SK-N-SH treated with all-trans-retinoic acid at 6 μM for 48 hours (cell line): ENCODE measurements around the gene TRNP1.
"Not testable (repeated sequence)": the region's sequence is repeated elsewhere in the genome, so short reads cannot be mapped to it uniquely, and the experiment has no call there.

Experiments used
- ARNTL ChIP-seq: fragments of 450-650 bp; formaldehyde crosslinking; IDR thresholded peaks from 2 replicates; pipeline ENCODE4 v1.5.0; 2020; ENCODE audit warnings: low read depth, mild to moderate bottlenecking, moderate library complexity, borderline replicate concordance
- CSDC2 ChIP-seq: fragments of 250-450 bp; sonication (Bioruptor Pico); IDR thresholded peaks from 2 replicates; pipeline ENCODE4 v1.5.0; 2020; ENCODE audit warnings: mild to moderate bottlenecking, moderate library complexity
- ESRRG ChIP-seq: fragments of 250-450 bp; sonication (Bioruptor Pico); IDR thresholded peaks from 2 replicates; pipeline ENCODE4 v1.6.1; 2021; ENCODE audit warnings: mild to moderate bottlenecking
- PATZ1 ChIP-seq: fragments of 250-450 bp; sonication (Bioruptor Pico); IDR thresholded peaks from 2 replicates; pipeline ENCODE4 v1.8.0; 2020; ENCODE audit warnings: mild to moderate bottlenecking, moderate library complexity, borderline replicate concordance
- POU6F1 ChIP-seq: fragments of 250-450 bp; sonication (Bioruptor Pico); IDR thresholded peaks from 2 replicates; pipeline ENCODE4 v1.8.0; 2021; ENCODE audit warnings: low read depth, mild to moderate bottlenecking, moderate library complexity, borderline replicate concordance
- PPARA ChIP-seq: fragments of 250-450 bp; sonication (Bioruptor Pico); IDR thresholded peaks from 2 replicates; pipeline ENCODE4 v1.5.0; 2020; ENCODE audit warnings: mild to moderate bottlenecking, borderline replicate concordance
- RARB ChIP-seq: fragments of 250-450 bp; sonication (Bioruptor Pico); IDR thresholded peaks from 2 replicates; pipeline ENCODE4 v1.8.0; 2021; ENCODE audit warnings: mild to moderate bottlenecking, moderate library complexity
- TCF4 ChIP-seq: fragments of 250-450 bp; sonication (Bioruptor Pico); IDR thresholded peaks from 2 replicates; pipeline ENCODE4 v1.8.0; 2021; ENCODE audit warnings: mild to moderate bottlenecking, moderate library complexity, borderline replicate concordance
- TSHZ2 ChIP-seq: fragments of 250-450 bp; sonication (Bioruptor Pico); IDR thresholded peaks from 2 replicates; pipeline ENCODE4 v1.5.0; 2020; ENCODE audit warnings: mild to moderate bottlenecking, moderate library complexity
- ZFP3 ChIP-seq: fragments of 250-450 bp; sonication (Bioruptor Pico); IDR thresholded peaks from 2 replicates; pipeline ENCODE4 v1.5.0; 2020; ENCODE audit warnings: mild to moderate bottlenecking, moderate library complexity
- ZFP30 ChIP-seq: fragments of 450-650 bp; formaldehyde crosslinking; IDR thresholded peaks from 2 replicates; pipeline ENCODE4 v1.5.0; 2022; ENCODE audit warnings: mild to moderate bottlenecking, moderate library complexity

GRCh38 chr1:26989403-26990109 is 3.9 kb upstream of the TRNP1 start:
- not testable (repeated sequence) for TF ChIP-seq ARNTL; TSHZ2 (CRISPR knock-in tag); RARB; PPARA (CRISPR knock-in tag); POU6F1 (CRISPR knock-in tag); PATZ1; ZFP30; CSDC2 (CRISPR knock-in tag); ESRRG (CRISPR knock-in tag); TCF4 (CRISPR knock-in tag); ZFP3 (CRISPR knock-in tag)
